Measurements from ENCODE around the gene HOXA2.

The HOXA2 gene

DNA sequence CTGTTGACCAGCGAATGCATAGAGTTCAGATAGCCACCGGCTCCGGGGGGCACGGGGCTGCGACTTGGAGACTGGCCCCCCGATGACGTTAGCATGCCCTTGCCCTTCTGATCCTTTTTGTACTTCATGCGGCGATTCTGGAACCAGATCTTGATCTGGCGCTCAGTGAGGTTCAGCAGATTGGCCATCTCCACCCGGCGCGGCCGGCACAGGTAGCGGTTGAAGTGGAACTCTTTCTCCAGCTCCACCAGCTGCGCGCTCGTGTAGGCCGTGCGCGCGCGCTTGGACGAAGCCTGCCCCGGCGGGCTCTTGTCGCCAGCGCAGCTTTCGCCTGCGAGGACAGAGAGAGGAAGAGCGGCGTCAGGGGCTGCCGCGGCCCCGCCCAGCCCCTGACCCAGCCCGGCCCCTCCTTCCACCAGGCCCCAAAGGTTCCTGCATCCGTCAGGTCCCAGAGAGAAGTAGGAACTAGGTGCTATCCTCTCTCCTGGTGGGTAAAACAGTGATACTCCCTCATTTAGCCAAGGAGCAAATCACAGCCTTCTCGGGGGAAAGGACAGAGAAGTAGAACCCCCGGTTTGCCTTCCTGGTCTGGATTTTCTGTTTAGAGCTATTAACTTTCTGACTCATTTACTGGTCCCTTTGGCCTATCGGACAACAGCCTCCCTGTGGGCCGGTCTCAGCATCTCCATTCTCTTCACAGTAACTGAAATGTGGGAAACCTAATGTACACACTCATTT lies 6.1 kb upstream of the HOXA2 start:
- DNase-seq (ENCODE audit: insufficient read length, low spot score) = no peak
- TF ChIP-seq POU2F2 (IDR thresholded peaks at IDR 0.05; ENCODE audit: low read depth, low read length) (no peak), POLR2AphosphoS5 (IDR thresholded peaks at IDR 0.05; ENCODE audit: low read depth, low read length) (no peak), POLR2A (IDR thresholded peaks at IDR 0.05; ENCODE audit: low read depth, low read length) (no peak), SPI1 (IDR thresholded peaks at IDR 0.05; ENCODE audit: low read depth, low read length) (no peak), PAX5 (IDR thresholded peaks at IDR 0.05; ENCODE audit: insufficient read depth, low read length, severe bottlenecking) (no peak), TAF1 (IDR thresholded peaks at IDR 0.05; ENCODE audit: low read depth, low read length) (no peak)
- no peak for FAIRE-seq

GRCh38 chr7:27107391-27108381 lies 5.2 kb upstream of the HOXA2 start:
- FAIRE-seq (no peak), DNase-seq (ENCODE audit: insufficient read length, low spot score) (no peak)
- no peak for TF ChIP-seq SPI1 (IDR thresholded peaks at IDR 0.05; ENCODE audit: low read depth, low read length)
- TF ChIP-seq PAX5 (IDR thresholded peaks at IDR 0.05; ENCODE audit: insufficient read depth, low read length, severe bottlenecking) = no peak
- no peak for TF ChIP-seq POU2F2 (IDR thresholded peaks at IDR 0.05; ENCODE audit: low read depth, low read length)

GRCh38 chr7:27106901-27107240 lies 4.4 kb upstream of the HOXA2 start:
- FAIRE-seq (no peak), DNase-seq (ENCODE audit: insufficient read length, low spot score) (no peak)

DNA sequence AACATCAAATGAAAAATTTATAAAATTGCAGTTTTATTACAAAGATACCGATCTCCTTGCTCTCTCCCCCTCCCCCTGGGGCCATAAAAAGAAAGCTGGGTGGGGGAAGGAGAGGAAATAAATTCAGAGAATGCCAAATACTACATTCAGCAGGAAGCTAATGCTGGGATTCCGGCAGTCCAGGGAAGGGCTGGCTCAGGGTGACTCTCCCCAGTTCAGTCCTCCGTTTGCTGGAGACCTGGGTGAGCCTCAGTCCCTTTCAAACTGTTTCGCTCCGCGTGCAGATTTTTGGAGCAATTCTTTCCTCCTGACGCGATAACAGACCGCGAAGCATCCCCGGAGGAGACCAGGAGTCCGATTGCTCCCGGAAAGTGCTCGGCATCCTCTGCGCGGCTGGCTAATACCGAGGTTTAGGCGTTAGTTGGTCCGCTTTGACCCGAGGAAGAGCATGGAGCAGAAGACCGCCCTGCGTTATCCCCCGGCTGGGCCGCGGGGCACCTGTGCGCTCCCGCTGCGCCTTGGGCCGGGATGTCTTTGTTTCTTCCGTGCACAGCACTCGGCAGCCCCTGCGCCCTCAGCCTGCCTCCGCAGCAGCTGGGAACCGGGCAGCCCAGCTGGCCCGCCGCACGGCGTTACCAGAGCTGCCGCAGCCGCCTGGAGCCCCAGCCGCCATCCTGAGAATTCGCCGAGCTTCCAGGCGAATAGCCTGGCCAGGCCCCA lies 3.9 kb upstream of the HOXA2 start:
- DNase-seq (ENCODE audit: insufficient read length, low spot score) (no peak), FAIRE-seq (no peak)
- TF ChIP-seq POLR2AphosphoS5 (IDR thresholded peaks at IDR 0.05; ENCODE audit: low read depth, low read length) = no peak
- TF ChIP-seq POLR2A (IDR thresholded peaks at IDR 0.05; ENCODE audit: low read depth, low read length) = no peak
- TF ChIP-seq SPI1 (IDR thresholded peaks at IDR 0.05; ENCODE audit: low read depth, low read length) = no peak
- TF ChIP-seq TAF1 (IDR thresholded peaks at IDR 0.05; ENCODE audit: low read depth, low read length) = no peak
- TF ChIP-seq POU2F2 (IDR thresholded peaks at IDR 0.05; ENCODE audit: low read depth, low read length) = no peak
- TF ChIP-seq PAX5 (IDR thresholded peaks at IDR 0.05; ENCODE audit: insufficient read depth, low read length, severe bottlenecking) = no peak

More at GRCh38 chr7:27106901-27107240, 4.4 kb upstream of the HOXA2 start:
- TF ChIP-seq POU2F2 (IDR thresholded peaks at IDR 0.05; ENCODE audit: low read depth, low read length) (no peak), SPI1 (IDR thresholded peaks at IDR 0.05; ENCODE audit: low read depth, low read length) (no peak), TAF1 (IDR thresholded peaks at IDR 0.05; ENCODE audit: low read depth, low read length) (no peak), POLR2AphosphoS5 (IDR thresholded peaks at IDR 0.05; ENCODE audit: low read depth, low read length) (no peak), PAX5 (IDR thresholded peaks at IDR 0.05; ENCODE audit: insufficient read depth, low read length, severe bottlenecking) (no peak), POLR2A (IDR thresholded peaks at IDR 0.05; ENCODE audit: low read depth, low read length) (no peak)

DNA sequence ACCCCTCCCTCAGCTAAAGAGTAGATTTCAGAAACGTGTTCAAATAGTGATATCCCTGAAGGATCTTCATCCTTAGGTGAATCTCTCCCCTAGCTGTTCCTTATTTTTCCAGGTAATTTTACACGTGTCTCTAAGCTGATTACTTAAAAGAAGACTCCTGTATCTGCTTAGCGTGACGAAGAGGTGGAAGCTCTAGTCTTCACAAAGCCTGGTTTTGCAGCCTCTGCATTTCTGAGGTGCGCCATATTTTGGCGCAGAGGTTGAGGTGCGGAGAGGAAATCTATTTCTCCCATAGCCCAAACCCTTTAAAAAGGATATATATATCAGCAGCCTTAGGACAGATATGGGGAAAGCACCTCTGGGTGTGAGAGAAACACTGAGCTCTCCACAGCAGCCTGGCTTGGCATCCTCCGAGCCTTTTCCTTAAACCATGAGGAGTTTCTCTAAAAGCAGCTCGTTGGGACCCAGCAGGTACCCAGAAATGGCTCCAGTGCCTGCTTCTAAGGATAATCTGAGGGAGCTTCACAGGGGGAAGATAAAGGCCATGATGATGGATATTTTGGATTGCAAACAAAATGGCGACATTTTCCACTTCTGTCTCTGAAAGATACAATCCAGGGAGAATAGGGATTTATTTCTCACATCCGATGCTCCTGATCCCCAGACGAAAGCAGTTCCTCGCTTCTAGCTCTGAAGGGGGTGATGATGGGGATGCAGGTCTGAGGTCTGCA lies 3.0 kb upstream of the HOXA2 start:
- FAIRE-seq (no peak), DNase-seq (ENCODE audit: insufficient read length, low spot score) (no peak)
- no peak for TF ChIP-seq POU2F2 (IDR thresholded peaks at IDR 0.05; ENCODE audit: low read depth, low read length)
- TF ChIP-seq POLR2AphosphoS5 (IDR thresholded peaks at IDR 0.05; ENCODE audit: low read depth, low read length) = no peak
- TF ChIP-seq TAF1 (IDR thresholded peaks at IDR 0.05; ENCODE audit: low read depth, low read length) = no peak
- TF ChIP-seq POLR2A (IDR thresholded peaks at IDR 0.05; ENCODE audit: low read depth, low read length) = no peak
- TF ChIP-seq PAX5 (IDR thresholded peaks at IDR 0.05; ENCODE audit: insufficient read depth, low read length, severe bottlenecking) = no peak
- TF ChIP-seq SPI1 (IDR thresholded peaks at IDR 0.05; ENCODE audit: low read depth, low read length) = no peak

DNA sequence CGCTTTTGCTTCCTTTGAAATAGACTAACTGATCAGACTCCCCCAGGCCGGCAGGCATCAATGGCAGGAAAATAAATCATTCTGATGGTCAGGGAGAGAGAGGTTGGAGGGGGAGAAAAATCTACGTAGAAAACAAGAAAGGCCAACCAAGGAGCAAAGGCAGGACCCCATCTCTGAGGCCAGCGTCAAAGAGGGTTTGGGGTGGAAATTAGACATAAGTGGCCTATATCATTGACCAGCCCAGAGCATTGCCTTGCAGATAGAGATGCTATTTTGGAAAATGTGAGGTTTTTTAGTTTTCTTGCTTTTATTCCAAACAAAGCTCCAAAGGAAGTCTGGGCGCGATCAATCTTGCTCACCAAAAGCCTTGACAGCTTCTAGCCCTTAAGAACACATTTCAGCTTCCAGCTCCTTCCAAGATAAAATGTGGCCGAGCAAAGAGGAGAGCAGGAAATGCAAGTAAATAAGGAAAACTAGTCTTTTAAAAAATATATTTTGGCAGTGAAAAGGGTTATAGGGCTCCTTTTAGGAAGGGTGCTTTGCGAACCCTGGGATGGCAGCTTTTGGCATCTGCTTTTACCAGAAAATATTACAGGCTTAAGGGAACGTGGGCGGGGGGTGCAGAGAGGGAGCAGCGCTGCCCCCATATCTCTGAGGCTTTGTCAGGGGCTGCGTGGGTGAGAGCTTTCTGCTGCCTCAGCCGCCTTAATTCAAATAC lies 2.0 kb upstream of the HOXA2 start:
- DNase-seq (ENCODE audit: insufficient read length, low spot score) (no peak), FAIRE-seq (no peak)
- TF ChIP-seq TAF1 (IDR thresholded peaks at IDR 0.05; ENCODE audit: low read depth, low read length) (no peak), PAX5 (IDR thresholded peaks at IDR 0.05; ENCODE audit: insufficient read depth, low read length, severe bottlenecking) (no peak)

DNA sequence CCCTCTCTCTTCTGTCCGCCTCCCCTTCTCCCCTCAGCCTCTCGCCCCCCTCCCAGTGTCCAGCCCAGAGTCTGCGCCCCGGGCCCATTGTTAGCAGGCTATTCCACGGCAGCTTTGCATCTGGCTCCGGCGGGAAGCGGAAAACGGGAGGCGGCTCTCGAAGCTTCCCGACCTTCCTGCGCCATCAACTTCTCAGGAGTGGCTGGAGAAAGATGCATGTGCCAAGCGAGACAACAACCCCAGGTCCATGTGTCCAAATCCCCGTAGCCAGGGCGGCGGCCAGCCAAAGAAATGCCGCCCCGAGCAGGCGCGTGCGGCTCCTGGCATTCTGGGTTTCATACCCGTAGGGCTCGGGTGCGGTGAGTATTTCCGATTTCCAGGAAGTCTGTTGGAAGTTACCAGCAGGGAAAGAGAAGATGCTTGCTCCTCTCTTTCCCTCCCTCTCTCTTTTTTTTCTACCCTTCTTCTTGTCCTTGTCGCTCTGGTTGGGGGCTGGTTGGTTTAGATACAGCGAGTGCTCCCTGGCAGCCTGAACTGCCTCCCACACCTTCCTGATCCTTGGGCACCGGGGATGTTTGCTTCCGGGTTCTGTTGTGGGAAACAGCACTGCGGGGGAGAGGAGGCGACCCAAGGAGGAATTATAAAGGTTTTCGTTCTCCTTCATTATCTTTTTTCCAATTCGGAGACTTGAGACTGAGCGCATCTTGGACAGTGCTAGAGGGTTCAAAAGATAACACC lies 1.2 kb upstream of the HOXA2 start:
- TF ChIP-seq PAX5 (IDR thresholded peaks at IDR 0.05; ENCODE audit: insufficient read depth, low read length, severe bottlenecking) (no peak), SPI1 (IDR thresholded peaks at IDR 0.05; ENCODE audit: low read depth, low read length) (no peak), POU2F2 (IDR thresholded peaks at IDR 0.05; ENCODE audit: low read depth, low read length) (no peak), POLR2AphosphoS5 (IDR thresholded peaks at IDR 0.05; ENCODE audit: low read depth, low read length) (no peak), TAF1 (IDR thresholded peaks at IDR 0.05; ENCODE audit: low read depth, low read length) (no peak), POLR2A (IDR thresholded peaks at IDR 0.05; ENCODE audit: low read depth, low read length) (no peak)
- DNase-seq (ENCODE audit: insufficient read length, low spot score) = no peak
- FAIRE-seq = no peak
